ENCODE results near the gene S100A3. TPM values are rescaled to one million over a fixed set of nuclear protein-coding genes. Genes with fewer than 3 reads are reported as not detected.

The S100A3 gene
- total RNA-seq, 1 donor from 2014 or later, result 8.7 TPM

GRCh38 chr1:153542956-153543711 is 5.9 kb downstream of the S100A3 start:
- no peaks in the 10 kb centered on the region for H3K36me3 Mint-ChIP-seq (ENCODE audit: low read depth)
- H3K4me1 Mint-ChIP-seq (ENCODE audit: low read depth), result peaks cover 87% of the 10 kb centered on the region
- H3K9me3 Mint-ChIP-seq (ENCODE audit: low read depth), result no peaks in the 10 kb centered on the region
- no peak for DNase-seq (ENCODE audit: low spot score)
- TF ChIP-seq CTCF (IDR thresholded peaks at IDR 0.05), result no peak
- peak overlapping the region; percentile 67 for H3K27ac Mint-ChIP-seq (ENCODE audit: unreplicated experiment)
- H3K4me3 Mint-ChIP-seq (ENCODE audit: unreplicated experiment), result peak overlapping the region; percentile 40
- H3K27me3 Mint-ChIP-seq (ENCODE audit: low read depth), result no peaks in the 10 kb centered on the region

- no peaks in the 10 kb centered on the region for H3K27me3 Mint-ChIP-seq (ENCODE audit: low read depth)
- no peak overlapping the region for H3K4me3 Mint-ChIP-seq (ENCODE audit: unreplicated experiment)
- no peak for TF ChIP-seq CTCF (IDR thresholded peaks at IDR 0.05)
- H3K4me1 Mint-ChIP-seq (ENCODE audit: low read depth), result peaks cover 77% of the 10 kb centered on the region
- no peaks in the 10 kb centered on the region for H3K9me3 Mint-ChIP-seq (ENCODE audit: low read depth)
- no peaks in the 10 kb centered on the region for H3K36me3 Mint-ChIP-seq (ENCODE audit: low read depth)
- no peak for DNase-seq (ENCODE audit: low spot score)
- peak overlapping the region; percentile 67 for H3K27ac Mint-ChIP-seq (ENCODE audit: unreplicated experiment)
These were observed 7.1 kb downstream of the S100A3 start for GRCh38 chr1:153541641-153542590.

- H3K9me3 Mint-ChIP-seq (ENCODE audit: low read depth), result no peaks in the 10 kb centered on the region
- H3K27me3 Mint-ChIP-seq (ENCODE audit: low read depth), result no peaks in the 10 kb centered on the region
- peaks cover 65% of the 10 kb centered on the region for H3K4me1 Mint-ChIP-seq (ENCODE audit: low read depth)
- H3K4me3 Mint-ChIP-seq (ENCODE audit: unreplicated experiment), result no peak within 1 kb of the TSS
- DNase-seq (ENCODE audit: low spot score), result no peak
- H3K27ac Mint-ChIP-seq (ENCODE audit: unreplicated experiment), result peak within 1 kb of the TSS; percentile 34
- H3K36me3 Mint-ChIP-seq (ENCODE audit: low read depth), result no peaks in the 10 kb centered on the region
- TF ChIP-seq CTCF (IDR thresholded peaks at IDR 0.05), result no peak
These were observed 8.4 kb downstream of the S100A3 start, which contains the start of gene S100A5 for GRCh38 chr1:153540394-153541361. TSS of gene S100A5 (minus strand) at chr1:153540934. CDS start at chr1:153540191, 743 bp downstream.

GRCh38 chr1:153539395-153540093 is 9.5 kb downstream of the S100A3 start:
- Mint-ChIP-seq H3K4me3 (ENCODE audit: unreplicated experiment) (no peak overlapping the region), H3K9me3 (ENCODE audit: low read depth) (no peaks in the 10 kb centered on the region), H3K4me1 (ENCODE audit: low read depth) (peaks cover 56% of the 10 kb centered on the region), H3K27me3 (ENCODE audit: low read depth) (no peaks in the 10 kb centered on the region), H3K27ac (ENCODE audit: unreplicated experiment) (peak overlapping the region; percentile 34), H3K36me3 (ENCODE audit: low read depth) (no peaks in the 10 kb centered on the region)
- DNase-seq (ENCODE audit: low spot score), result no peak
- TF ChIP-seq CTCF (IDR thresholded peaks at IDR 0.05), result no peak

Measured in chondrocyte (in vitro differentiated cells).